Tibial artery (tissue), 4 donors: ENCODE results near the gene TPCN1.

Source experiments
- DNase-seq, 2 donors: peaks; one replicate each; pipeline ENCODE4 v3.0.0-alpha.2; 2019
- H3K27ac ChIP-seq, 2 donors: fragments of 200-600 bp; sonication (generic) in 1 of 2; 1 replicate in 1 of 2; 2 replicates in 1 of 2; pipeline ENCODE4 v1.5.1; 2018 to 2019; ENCODE audit warnings: mild to moderate bottlenecking in 1 of 2
- H3K27me3 ChIP-seq, 2 donors: fragments of 200-600 bp; sonication (generic) in 1 of 2; one replicate each; pipeline versions ENCODE4 v1.5.1 to v1.6.0; 2016 to 2019
- H3K36me3 ChIP-seq, 3 donors: fragments of 200-600 bp; sonication (generic) in 2 of 3; one replicate each; pipeline ENCODE4 v1.5.1; 2016 to 2019; ENCODE audit warnings: mild to moderate bottlenecking in 2 of 3
- H3K4me1 ChIP-seq, 4 donors: fragments of 200-600 bp; sonication (generic) in 2 of 4; 1 replicate in 3 of 4; 2 replicates in 1 of 4; pipeline ENCODE4 v1.5.1; 2016 to 2019
- H3K4me3 ChIP-seq, 2 donors: fragments of 200-600 bp; sonication (generic) in 1 of 2; 1 replicate in 1 of 2; 2 replicates in 1 of 2; pipeline ENCODE4 v1.5.1; 2018 to 2019; ENCODE audit warnings: mild to moderate bottlenecking in 2 of 2
- H3K9me3 ChIP-seq, 3 donors: fragments of 200-600 bp; sonication (generic) in 1 of 3; one replicate each; pipeline ENCODE4 v1.5.1; 2016 to 2019
- CTCF ChIP-seq, 2 experiments: fragments of 200-600 bp in 1 of 2; fragments of 450-650 bp in 1 of 2; IDR thresholded peaks; one replicate each; pipeline ENCODE4 v1.5.1; 2017 to 2019; ENCODE audit warnings: antibody characterized with exemption in 2 of 2, mild to moderate bottlenecking in 1 of 2, moderate library complexity in 1 of 2
- intact Hi-C: fragments of 100-400 bp; cut with DNase I; formaldehyde crosslinking; loops from one replicate; pipeline ENCODE4 v1.15.0; 2023; ENCODE audit warnings: low total_unique reads

Gene TPCN1

GRCh38 chr12:113248051-113248825, 27.0 kb downstream of the TPCN1 start:
- no peaks in the 10 kb centered on the region for H3K27me3 ChIP-seq
- no peak for DNase-seq
- peak overlapping the region; percentile 82 to 97 for H3K27ac ChIP-seq
- intact Hi-C loops = no loop called here
- peaks cover under 1 to 22% (median 16%) of the 10 kb centered on the region in 3 donors for H3K36me3 ChIP-seq
- H3K4me3 ChIP-seq = no peak overlapping the region
- peaks cover 0 to under 1% (median 0%) of the 10 kb centered on the region in 3 donors for H3K9me3 ChIP-seq
- H3K4me1 ChIP-seq = peaks cover 3 to 85% (median 64%) of the 10 kb centered on the region in 4 donors
- no peak for TF ChIP-seq CTCF (IDR thresholded peaks at IDR 0.05)

- Histone ChIP-seq H3K4me1 (peaks cover 3 to 78% (median 57%) of the 10 kb centered on the region in 4 donors), H3K4me3 (no peak overlapping the region)
Observed at GRCh38 chr12:113248842-113249435, 27.7 kb downstream of the TPCN1 start.

GRCh38 chr12:113249546-113249945, 28.3 kb downstream of the TPCN1 start:
- Histone ChIP-seq H3K9me3 (peaks cover 0 to 6% (median 0%) of the 10 kb centered on the region in 3 donors), H3K27ac (peak overlapping the region; percentile 82 to 97), H3K36me3 (peaks cover 7 to 30% (median 27%) of the 10 kb centered on the region in 3 donors), H3K4me1 (peaks cover 3 to 72% (median 51%) of the 10 kb centered on the region in 4 donors), H3K4me3 (no peak overlapping the region), H3K27me3 (no peaks in the 10 kb centered on the region)
- intact Hi-C loops = no loop called here
- DNase-seq = no peak
- TF ChIP-seq CTCF (IDR thresholded peaks at IDR 0.05) = no peak

More at GRCh38 chr12:113248842-113249435, 27.7 kb downstream of the TPCN1 start:
- no peak for DNase-seq
- peaks cover 7 to 29% (median 23%) of the 10 kb centered on the region in 3 donors for H3K36me3 ChIP-seq
- no peak for TF ChIP-seq CTCF (IDR thresholded peaks at IDR 0.05)
- intact Hi-C loops = no loop called here
- peak overlapping the region; percentile 82 to 97 for H3K27ac ChIP-seq
- peaks cover 0 to 6% (median 0%) of the 10 kb centered on the region in 3 donors for H3K9me3 ChIP-seq
- H3K27me3 ChIP-seq = no peaks in the 10 kb centered on the region

GRCh38 chr12:113250045-113250444, 28.8 kb downstream of the TPCN1 start:
- peak overlapping the region; percentile 82 to 97 for H3K27ac ChIP-seq
- no peaks in the 10 kb centered on the region for H3K27me3 ChIP-seq
- no peak for TF ChIP-seq CTCF (IDR thresholded peaks at IDR 0.05)
- H3K4me3 ChIP-seq = no peak overlapping the region
- H3K4me1 ChIP-seq = peaks cover 3 to 67% (median 46%) of the 10 kb centered on the region in 4 donors
- peaks cover 7 to 34% (median 30%) of the 10 kb centered on the region in 3 donors for H3K36me3 ChIP-seq
- no peak for DNase-seq
- H3K9me3 ChIP-seq = peaks cover 0 to 6% (median 0%) of the 10 kb centered on the region in 3 donors
- intact Hi-C loops = no loop called here

GRCh38 chr12:113251404-113252070, 30.3 kb downstream of the TPCN1 start:
- no peak for TF ChIP-seq CTCF (IDR thresholded peaks at IDR 0.05)
- Histone ChIP-seq H3K36me3 (peaks cover 7 to 39% (median 30%) of the 10 kb centered on the region in 3 donors), H3K27ac (peak overlapping the region; percentile 29 to 97), H3K27me3 (no peaks in the 10 kb centered on the region), H3K4me1 (peaks cover 1 to 54% (median 35%) of the 10 kb centered on the region in 4 donors), H3K9me3 (peaks cover 0 to 6% (median 0%) of the 10 kb centered on the region in 3 donors), H3K4me3 (no peak overlapping the region)
- DNase-seq = no peak
- intact Hi-C loops = no loop called here
